SU-DHL-6 (cell line): ENCODE results near the gene RNF38.

ENCODE experiments used
- CTCF ChIP-seq: fragments of 200-600 bp; sonication (generic); IDR thresholded peaks from one replicate; pipeline ENCODE4 v1.5.1; 2017; ENCODE audit warnings: antibody characterized with exemption, mild to moderate bottlenecking, low read length, moderate library complexity; ENCODE audit not compliant: insufficient read depth, poor library complexity, severe bottlenecking
- EZH2phosphoT487 ChIP-seq: fragments of 200-600 bp; sonication (generic), shearing (Covaris generic); conservative IDR thresholded peaks from 2 replicates; pipeline ENCODE4 v1.6.1; 2018; ENCODE audit warnings: mild to moderate bottlenecking, antibody characterized with exemption, low read length, moderate library complexity, mixed read lengths

GRCh38 chr9:36346569-36346968 lies 53.5 kb downstream of the RNF38 start:
- TF ChIP-seq CTCF (no peak), EZH2phosphoT487 (no peak)
